SK-N-SH treated with all-trans-retinoic acid at 6 μM for 48 hours (cell line): Measurements from ENCODE around the gene DAGLB.

Experiments
- CSRNP3 ChIP-seq: fragments of 250-450 bp; sonication (Bioruptor Pico); IDR thresholded peaks from 2 replicates; pipeline ENCODE4 v1.5.1; 2021; ENCODE audit warnings: mild to moderate bottlenecking, moderate library complexity
- ZFP30 ChIP-seq: fragments of 450-650 bp; formaldehyde crosslinking; IDR thresholded peaks from 2 replicates; pipeline ENCODE4 v1.5.0; 2022; ENCODE audit warnings: mild to moderate bottlenecking, moderate library complexity

- TF ChIP-seq ZFP30 (no peak), CSRNP3 (CRISPR knock-in tag) (no peak)
Observed at GRCh38 chr7:6392712-6393666, 54.8 kb downstream of the DAGLB start.
